K562 (cell line): ENCODE results near the gene AGBL1.

Source experiments
- ARID2 ChIP-seq: fragments of 450-650 bp; IDR thresholded peaks from 2 replicates; pipeline ENCODE4 v1.6.1; 2017; ENCODE audit warnings: antibody characterized with exemption, mild to moderate bottlenecking
- CTCF ChIP-seq, 3 experiments: IDR thresholded peaks in 2 of 3; conservative IDR thresholded peaks in 1 of 3; 2 replicates each; pipeline ENCODE4 v1.5.1; 2011 to 2012; ENCODE audit warnings: low read length in 3 of 3, mild to moderate bottlenecking in 3 of 3, control low read depth in 2 of 3, improper control_type of control experiment in 1 of 3, inconsistent platforms in 1 of 3, low read depth in 1 of 3, mixed read lengths in 1 of 3, moderate library complexity in 1 of 3; ENCODE audit not compliant: insufficient read depth in 2 of 3
- HNRNPUL1 ChIP-seq: fragments of 200-400 bp; formaldehyde crosslinking; IDR thresholded peaks from 2 replicates; pipeline ENCODE4 v1.6.1; 2017; ENCODE audit warnings: low read length
- RNF2 ChIP-seq: sonication (generic); IDR thresholded peaks from 2 replicates; pipeline ENCODE4 v1.6.1; 2016
- ZBTB7A ChIP-seq: IDR thresholded peaks from 2 replicates; pipeline ENCODE4 v1.6.1; 2011; ENCODE audit warnings: low read depth, mild to moderate bottlenecking, low read length, moderate library complexity, borderline replicate concordance; ENCODE audit not compliant: control insufficient read depth
- ZNF121 ChIP-seq: sonication (generic); formaldehyde crosslinking; conservative IDR thresholded peaks from 2 replicates; pipeline ENCODE4 v1.8.0; 2022; ENCODE audit warnings: missing genetic modification reagents

GRCh38 chr15:86917361-86917671 is 837.6 kb downstream of the AGBL1 start:
- TF ChIP-seq HNRNPUL1 (no peak), ARID2 (no peak), ZBTB7A (no peak), CTCF (IDR thresholded peaks at IDR 0.05 in 2 of 3, conservative IDR thresholded peaks at IDR 0.05 in 1 of 3; ENCODE audit: insufficient read depth in 2 of 3, low read depth in 1 of 3, low read length in 3 of 3) (no peak), ZNF121 (CRISPR knock-in tag) (no peak), RNF2 (no peak)
